ENCODE data around the gene CCDC69. TPM values are rescaled to one million over a fixed set of nuclear protein-coding genes. Genes with fewer than 3 reads are reported as not detected.

CCDC69 gene
- total RNA-seq, 2 donors from 2014 or later, result 34.8 to 44.8 TPM

DNA sequence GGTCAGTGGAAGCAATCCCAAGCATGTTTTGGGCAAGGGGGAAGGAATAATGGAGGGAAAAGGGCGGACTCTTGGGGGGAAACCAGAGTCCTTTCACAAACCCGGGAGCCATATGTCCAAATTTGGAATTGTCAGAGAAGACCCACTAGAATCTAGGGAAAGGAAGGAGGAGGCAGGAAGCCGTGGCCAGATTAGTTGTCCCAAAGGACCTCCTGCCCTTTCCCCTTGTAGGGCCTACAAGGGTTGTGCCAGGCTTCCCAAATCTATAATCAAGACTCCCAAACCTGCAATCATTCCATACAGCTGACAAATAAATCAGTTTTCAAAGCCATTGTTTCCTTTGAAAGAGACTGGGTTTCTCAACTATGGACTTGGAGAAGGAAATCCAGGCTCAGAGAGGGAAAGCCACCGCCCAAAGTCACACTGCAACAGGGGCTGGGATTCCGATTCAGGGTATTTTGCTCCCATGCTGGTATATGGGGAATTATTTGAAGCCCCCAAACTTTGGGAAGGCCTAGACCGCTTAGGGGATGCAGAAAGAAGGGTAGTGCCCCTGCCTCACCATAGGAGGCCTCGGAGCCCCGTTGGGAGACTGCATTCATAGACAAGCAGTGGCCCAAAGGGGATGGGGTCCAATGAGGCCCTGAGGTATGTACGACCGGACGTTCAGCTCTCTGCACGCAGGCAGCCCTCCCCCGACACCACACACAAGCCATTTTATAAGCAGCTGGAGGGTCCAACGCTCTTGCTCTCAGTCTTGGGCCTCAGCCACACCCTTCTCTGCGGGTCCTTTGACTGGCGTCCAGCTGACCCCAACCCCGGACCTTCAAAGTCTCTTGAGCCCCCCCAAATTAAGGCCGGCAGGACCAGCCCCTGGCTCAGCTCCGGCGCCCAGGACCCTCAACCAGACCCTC lies 67.1 kb downstream of the CCDC69 start:
- Histone ChIP-seq H3K9me3 (no peaks in the 10 kb centered on the region), H3K36me3 (replicated peaks in 1 of 2; ENCODE audit: insufficient read depth in 1 of 2, low read depth in 2 of 2) (no peaks in the 10 kb centered on the region), H3K27ac (peak overlapping the region; percentile 52 to 73 (median 66)), H3K27me3 (no peaks in the 10 kb centered on the region), H3K4me1 (peaks cover 49% of the 10 kb centered on the region), H3K4me3 (peak overlapping the region; percentile 19 to 65)
- ATAC-seq (no peak), DNase-seq (peak in 3 of 4 donors; percentile 24 to 35 (median 30))
- intact Hi-C loops (cut with DNase I), result no loop called here
- no peak for TF ChIP-seq POLR2A (IDR thresholded peaks at IDR 0.05)
- TF ChIP-seq, protein P1, sequence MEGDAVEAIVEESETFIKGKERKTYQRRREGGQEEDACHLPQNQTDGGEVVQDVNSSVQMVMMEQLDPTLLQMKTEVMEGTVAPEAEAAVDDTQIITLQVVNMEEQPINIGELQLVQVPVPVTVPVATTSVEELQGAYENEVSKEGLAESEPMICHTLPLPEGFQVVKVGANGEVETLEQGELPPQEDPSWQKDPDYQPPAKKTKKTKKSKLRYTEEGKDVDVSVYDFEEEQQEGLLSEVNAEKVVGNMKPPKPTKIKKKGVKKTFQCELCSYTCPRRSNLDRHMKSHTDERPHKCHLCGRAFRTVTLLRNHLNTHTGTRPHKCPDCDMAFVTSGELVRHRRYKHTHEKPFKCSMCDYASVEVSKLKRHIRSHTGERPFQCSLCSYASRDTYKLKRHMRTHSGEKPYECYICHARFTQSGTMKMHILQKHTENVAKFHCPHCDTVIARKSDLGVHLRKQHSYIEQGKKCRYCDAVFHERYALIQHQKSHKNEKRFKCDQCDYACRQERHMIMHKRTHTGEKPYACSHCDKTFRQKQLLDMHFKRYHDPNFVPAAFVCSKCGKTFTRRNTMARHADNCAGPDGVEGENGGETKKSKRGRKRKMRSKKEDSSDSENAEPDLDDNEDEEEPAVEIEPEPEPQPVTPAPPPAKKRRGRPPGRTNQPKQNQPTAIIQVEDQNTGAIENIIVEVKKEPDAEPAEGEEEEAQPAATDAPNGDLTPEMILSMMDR (IDR thresholded peaks at IDR 0.05), result no peak
- 19 to 49% methylated on average over 17 to 20 of the region's 20 CpGs for WGBS, 2 donors

GRCh38 chr5:151155775-151156506 lies 68.0 kb downstream of the CCDC69 start:
- 34 to 53% methylated on average over 9 of the region's 9 CpGs for WGBS, 2 donors
- Histone ChIP-seq H3K27ac (peak overlapping the region; percentile 5 to 73 (median 66)), H3K4me3 (no peak overlapping the region), H3K27me3 (no peaks in the 10 kb centered on the region), H3K36me3 (replicated peaks in 1 of 2; ENCODE audit: insufficient read depth in 1 of 2, low read depth in 2 of 2) (no peaks in the 10 kb centered on the region), H3K9me3 (no peaks in the 10 kb centered on the region), H3K4me1 (peaks cover 57% of the 10 kb centered on the region)
- DNase-seq (peak; percentile 21 to 44 (median 39)), ATAC-seq (no peak)
- intact Hi-C loops (cut with DNase I), result no loop called here
- no peak for TF ChIP-seq POLR2A (IDR thresholded peaks at IDR 0.05)
- TF ChIP-seq, protein P1 (IDR thresholded peaks at IDR 0.05), result no peak

- intact Hi-C loops (cut with DNase I), result no loop called here
- 66 to 76% methylated on average over 6 to 9 of the region's 9 CpGs for WGBS, 2 donors
- Histone ChIP-seq H3K4me1 (peaks cover 65% of the 10 kb centered on the region), H3K27ac (peak overlapping the region in 1 of 4 donors; percentile 73), H3K27me3 (no peaks in the 10 kb centered on the region), H3K4me3 (no peak overlapping the region), H3K9me3 (no peaks in the 10 kb centered on the region), H3K36me3 (replicated peaks in 1 of 2; ENCODE audit: insufficient read depth in 1 of 2, low read depth in 2 of 2) (no peaks in the 10 kb centered on the region)
- ATAC-seq (no peak), DNase-seq (no peak)
- no peak for TF ChIP-seq POLR2A (IDR thresholded peaks at IDR 0.05)
Measured at GRCh38 chr5:151154931-151155774, 68.7 kb downstream of the CCDC69 start.

DNA sequence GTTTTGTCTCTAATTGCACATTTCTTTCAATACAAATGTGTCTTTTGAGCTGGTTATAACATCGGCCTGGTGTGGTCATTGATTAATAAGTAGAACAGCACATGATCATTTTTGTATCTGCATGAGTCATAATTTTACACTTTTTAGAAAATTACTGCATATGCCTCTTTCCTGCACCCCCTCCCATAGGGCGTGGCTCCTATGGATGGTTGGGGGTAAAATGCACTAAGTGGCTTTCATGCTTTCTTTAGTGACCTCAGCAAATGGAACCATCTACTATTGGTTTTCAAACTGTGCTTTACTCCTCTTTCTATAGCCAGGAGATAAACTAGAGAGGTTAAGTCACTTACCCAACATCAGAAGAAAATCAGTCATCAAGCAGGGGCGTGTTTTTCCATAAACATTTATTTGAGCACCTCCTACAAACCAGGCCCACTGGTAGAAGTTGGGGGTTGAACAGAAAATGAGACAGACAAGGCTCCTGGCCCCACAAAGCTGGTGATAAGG lies 70.1 kb downstream of the CCDC69 start:
- intact Hi-C loops (cut with DNase I), result no loop called here
- Histone ChIP-seq H3K9me3 (no peaks in the 10 kb centered on the region), H3K36me3 (replicated peaks in 1 of 2; ENCODE audit: insufficient read depth in 1 of 2, low read depth in 2 of 2) (no peaks in the 10 kb centered on the region), H3K4me3 (no peak overlapping the region), H3K4me1 (peaks cover 66% of the 10 kb centered on the region), H3K27ac (no peak overlapping the region), H3K27me3 (no peaks in the 10 kb centered on the region)
- DNase-seq (no peak), ATAC-seq (no peak)
- no peak for TF ChIP-seq POLR2A (IDR thresholded peaks at IDR 0.05)
- TF ChIP-seq, protein P1 (IDR thresholded peaks at IDR 0.05), result no peak
- WGBS, 2 donors, result 74% methylated on average over 3 of the region's 3 CpGs

Data from body of pancreas (tissue), 4 donors.